HTR-8/SVneo (cell line): Measurements from ENCODE around the gene PHACTR1.

Experiments
- DNase-seq: peaks from one replicate; pipeline ENCODE4 v3.0.0; 2011; ENCODE audit warnings: low spot score, mixed read lengths; ENCODE audit not compliant: insufficient read length
- FAIRE-seq: peaks from 2 replicates; lab custom pipeline; 2011; peaks lifted over from hg19 to GRCh38; lab: Jason Lieb, UNC

The PHACTR1 gene

GRCh38 chr6:13080462-13081188 lies 364.1 kb downstream of the PHACTR1 start:
- no peak for DNase-seq
- FAIRE-seq, result no peak

- FAIRE-seq, result no peak
- DNase-seq, result no peak
These were observed 364.6 kb downstream of the PHACTR1 start for GRCh38 chr6:13081189-13081563.

- FAIRE-seq (no peak), DNase-seq (no peak)
These were observed 372.9 kb downstream of the PHACTR1 start for GRCh38 chr6:13089296-13089994.

- FAIRE-seq, result no peak
- DNase-seq, result no peak
These were observed 374.6 kb downstream of the PHACTR1 start for GRCh38 chr6:13091192-13091591.

DNA sequence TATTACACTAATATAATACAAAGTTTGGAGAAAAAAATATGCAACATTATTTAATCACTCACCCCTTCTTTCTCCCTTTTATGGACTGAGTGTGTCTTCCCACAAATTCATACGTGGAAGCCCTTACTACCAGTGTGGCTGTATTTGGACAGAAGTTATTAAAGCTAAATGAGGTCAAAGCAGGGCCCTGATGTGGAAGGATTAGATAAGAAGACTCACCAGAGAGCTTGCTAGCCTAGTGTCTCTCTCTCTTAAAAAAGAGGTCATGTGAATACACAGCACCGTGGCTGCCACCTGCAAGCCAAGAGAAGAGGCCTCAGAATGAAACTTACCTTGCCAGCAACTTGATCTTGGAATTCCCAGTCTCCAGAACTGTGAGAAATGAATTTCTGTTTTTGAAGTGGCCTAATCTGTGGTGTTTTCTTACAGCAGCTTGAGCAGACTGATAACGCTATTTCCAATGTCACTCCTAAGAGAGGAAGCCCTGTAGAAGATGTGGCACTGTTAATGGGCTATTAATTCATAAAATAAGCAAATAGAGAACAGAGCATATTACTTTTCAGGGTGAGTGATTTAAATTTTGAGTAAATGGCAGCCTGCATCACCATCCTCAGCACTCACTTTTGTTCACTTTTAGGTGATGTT lies 378.3 kb downstream of the PHACTR1 start:
- FAIRE-seq, result no peak
- DNase-seq, result no peak

GRCh38 chr6:13096084-13096483 lies 379.5 kb downstream of the PHACTR1 start:
- no peak for DNase-seq
- FAIRE-seq, result no peak

GRCh38 chr6:13097454-13097853 lies 380.9 kb downstream of the PHACTR1 start:
- FAIRE-seq (no peak), DNase-seq (no peak)

DNA sequence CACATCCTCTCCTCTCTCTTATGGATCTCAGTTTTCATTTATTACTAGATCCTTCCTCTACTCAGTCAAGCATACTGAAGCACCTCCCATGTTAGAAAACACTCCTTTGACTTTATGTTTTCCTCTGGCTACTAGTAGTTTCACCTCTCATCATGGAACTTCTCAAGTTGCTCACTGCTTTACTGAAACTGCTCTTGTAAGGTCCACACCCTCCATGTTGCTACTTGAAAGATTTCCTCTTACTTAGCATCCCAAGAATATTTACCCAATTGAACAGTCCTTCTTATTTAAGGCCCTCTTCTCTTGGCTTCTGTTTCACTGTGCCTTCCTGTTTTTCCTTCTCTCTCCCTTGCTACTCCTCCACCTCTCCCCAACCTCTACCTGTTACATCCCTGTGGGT lies 381.4 kb downstream of the PHACTR1 start:
- no peak for DNase-seq
- no peak for FAIRE-seq

DNA sequence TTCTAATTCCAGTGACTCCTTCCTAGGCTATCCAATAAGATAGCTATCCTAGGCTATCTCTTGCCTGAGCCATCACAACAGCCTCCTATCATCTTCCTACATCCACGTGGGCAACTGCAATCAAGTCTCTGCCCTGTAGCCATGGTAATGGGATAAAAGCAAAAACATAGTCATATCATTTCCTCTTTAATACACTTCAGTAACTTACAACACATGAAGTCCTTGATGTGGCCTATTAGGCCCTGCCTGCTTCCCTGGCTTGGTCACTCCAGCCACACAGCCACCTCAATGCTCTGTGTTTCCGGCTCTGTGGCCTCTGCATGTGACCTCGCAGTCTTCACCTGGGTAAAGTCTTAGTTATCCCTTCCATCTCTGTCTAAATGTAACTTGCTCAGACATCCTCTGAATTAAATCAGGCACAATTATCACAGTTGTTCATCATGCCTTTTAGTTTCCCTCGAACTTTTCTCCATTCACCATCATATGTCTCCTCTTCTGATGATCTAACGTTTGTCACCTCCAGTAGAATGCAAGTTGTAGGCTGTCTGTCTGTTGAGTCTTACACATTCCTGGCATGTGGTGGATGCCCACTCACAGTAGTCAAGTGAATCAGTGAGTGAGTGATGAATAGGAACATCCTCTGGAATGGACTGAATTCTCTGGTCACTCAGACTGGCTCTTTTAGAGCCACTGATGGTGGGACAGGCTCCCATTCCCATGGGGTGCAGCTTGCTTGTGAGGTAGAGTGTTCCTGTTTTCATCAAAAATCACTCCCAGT lies 382.4 kb downstream of the PHACTR1 start:
- DNase-seq (no peak), FAIRE-seq (no peak)

DNA sequence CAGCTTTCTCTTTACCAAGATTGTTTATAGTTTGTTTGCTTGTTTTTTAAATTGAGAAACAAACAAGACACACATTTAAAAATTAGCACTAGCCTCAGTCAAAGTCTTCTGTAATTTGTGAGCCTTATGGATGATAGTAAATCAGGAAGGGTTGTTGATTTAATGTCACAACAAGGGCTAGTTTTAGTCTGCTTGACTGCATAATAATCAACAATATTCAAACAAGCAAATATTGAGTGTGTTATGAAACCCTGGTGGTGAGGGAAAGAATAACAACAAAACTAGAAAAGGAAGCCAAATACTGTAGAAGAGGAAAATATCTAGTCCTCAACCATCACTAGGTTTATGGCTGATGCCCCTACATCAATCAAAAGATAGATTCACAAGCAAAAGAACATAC lies 383.2 kb downstream of the PHACTR1 start:
- no peak for DNase-seq
- no peak for FAIRE-seq

DNA sequence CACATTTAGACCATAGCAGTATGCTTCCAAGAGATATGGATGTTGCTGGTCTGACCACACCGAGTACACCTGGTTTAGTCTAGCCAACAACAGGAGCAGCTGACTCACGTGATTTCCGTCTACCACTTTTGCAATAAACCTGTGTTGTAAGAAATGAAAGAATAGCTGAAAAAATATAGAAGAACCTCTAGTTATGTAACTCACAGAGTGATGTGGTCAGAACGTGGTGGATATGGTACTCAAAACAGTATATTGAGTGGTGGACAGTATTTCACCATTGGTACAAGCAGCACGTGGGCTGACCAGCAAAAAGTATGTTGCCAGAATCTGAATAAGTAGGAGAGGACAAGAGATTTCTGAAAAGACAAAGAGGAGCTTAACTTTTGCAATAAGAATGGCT lies 384.8 kb downstream of the PHACTR1 start:
- no peak for DNase-seq
- no peak for FAIRE-seq

GRCh38 chr6:13101985-13102384 lies 385.4 kb downstream of the PHACTR1 start:
- DNase-seq (no peak), FAIRE-seq (no peak)

DNA sequence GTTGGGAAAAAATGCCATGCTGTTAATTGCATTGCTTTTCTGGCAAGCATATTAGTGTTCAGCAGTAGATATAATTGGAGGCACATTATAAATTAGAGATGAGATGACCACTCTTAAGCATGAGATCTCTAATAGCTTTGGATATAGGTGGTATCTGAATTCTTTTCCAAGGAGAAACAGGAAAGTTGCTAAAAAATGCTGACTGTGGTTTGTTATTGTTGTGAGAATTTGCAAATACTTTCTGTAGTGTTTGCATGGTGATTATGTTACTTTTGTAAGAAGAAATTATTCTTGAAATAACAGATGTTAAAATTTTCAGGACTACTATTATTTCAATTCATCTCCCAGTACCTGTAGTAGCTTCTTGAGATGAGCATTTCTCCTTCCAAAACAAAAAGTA lies 386.6 kb downstream of the PHACTR1 start:
- FAIRE-seq, result no peak
- no peak for DNase-seq

DNA sequence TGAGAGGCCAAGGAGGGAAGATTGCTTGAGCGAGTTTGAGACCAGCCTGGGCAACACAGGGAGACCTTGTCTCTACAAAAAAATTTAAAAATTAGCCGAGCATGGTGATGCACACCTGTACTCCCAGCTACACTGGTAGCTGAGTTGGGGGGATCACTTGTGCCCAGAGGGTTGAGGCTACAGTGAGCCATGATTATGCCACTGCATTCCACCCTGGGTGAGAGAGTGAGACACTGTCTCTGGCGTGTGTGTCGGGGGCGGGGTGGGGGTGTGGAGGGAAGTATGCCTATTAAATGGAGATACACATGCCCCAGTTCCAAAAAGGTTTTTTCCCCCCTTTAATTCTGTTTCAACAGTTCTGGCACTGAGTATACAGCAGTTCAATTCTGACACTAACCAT lies 388.6 kb downstream of the PHACTR1 start:
- FAIRE-seq (no peak), DNase-seq (no peak)

DNA sequence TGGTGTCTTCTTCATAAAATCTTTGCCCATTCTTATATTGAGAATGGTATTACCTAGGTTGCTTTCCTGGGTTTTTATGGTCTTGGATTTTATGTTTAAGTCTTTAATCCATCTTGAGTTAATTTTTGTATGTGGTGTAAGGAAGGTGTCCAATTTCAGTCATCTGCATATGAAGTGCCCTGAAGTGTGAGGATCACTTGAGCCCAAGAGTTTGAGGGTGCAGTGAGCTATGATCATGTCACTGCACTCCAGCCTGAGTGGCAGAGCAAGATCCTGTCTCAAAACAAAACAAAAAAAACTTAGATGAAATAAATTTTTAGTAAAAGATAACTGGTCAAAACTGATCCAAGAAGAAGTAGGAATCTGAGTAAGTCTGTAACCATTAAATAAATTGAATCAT lies 396.4 kb downstream of the PHACTR1 start:
- DNase-seq (no peak), FAIRE-seq (no peak)

DNA sequence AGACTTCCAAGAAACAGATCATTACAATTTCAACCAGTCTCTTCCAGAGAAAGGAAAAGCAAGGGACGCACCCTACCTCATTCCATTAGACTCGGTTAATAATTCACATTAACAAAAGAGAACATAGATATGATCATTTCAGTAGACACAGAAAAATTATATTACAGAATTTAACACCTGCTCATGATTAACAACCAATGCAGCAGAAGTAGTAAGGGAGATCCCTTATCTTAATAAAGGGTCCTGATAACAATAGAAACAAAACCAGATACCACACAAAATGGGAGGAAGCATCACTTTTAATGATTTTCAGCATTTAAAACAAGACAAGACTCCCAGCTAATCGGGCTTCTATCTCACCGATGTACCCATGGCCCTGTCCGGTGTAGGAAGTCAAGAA lies 396.8 kb downstream of the PHACTR1 start:
- no peak for DNase-seq
- FAIRE-seq, result no peak

DNA sequence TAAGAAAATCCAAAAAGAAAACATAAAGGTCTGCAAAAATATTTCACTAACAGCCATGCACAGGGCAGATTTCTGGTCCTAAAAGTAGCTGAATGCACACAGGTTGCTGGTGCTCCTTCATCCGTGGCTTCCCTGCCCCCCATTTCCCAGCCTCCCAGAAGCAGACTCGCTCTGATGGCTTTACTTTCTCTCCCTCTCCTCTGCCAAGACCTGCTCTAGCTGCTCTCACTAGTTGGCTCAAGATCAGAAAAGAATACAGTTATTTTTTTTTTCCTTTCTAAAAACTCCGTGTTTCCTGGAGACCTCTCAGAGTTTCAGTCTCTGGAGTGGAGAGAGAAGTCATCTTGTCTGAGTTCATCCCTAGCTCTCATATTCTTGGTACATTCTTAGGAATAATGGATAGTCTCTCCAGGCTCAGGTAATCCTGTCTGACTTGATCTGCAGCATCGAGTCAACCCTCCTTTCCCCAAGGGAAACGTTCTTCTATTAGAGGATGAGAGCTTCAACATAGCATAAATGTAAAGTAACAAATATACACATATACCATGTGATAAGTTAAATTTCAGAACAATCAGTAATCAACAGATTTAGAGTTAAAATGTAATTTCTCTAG lies 397.5 kb downstream of the PHACTR1 start:
- no peak for FAIRE-seq
- DNase-seq, result no peak

GRCh38 chr6:13116155-13116554 lies 399.6 kb downstream of the PHACTR1 start:
- no peak for DNase-seq
- FAIRE-seq, result no peak

- DNase-seq (no peak), FAIRE-seq (no peak)
These were observed 401.0 kb downstream of the PHACTR1 start for GRCh38 chr6:13117570-13117969.

DNA sequence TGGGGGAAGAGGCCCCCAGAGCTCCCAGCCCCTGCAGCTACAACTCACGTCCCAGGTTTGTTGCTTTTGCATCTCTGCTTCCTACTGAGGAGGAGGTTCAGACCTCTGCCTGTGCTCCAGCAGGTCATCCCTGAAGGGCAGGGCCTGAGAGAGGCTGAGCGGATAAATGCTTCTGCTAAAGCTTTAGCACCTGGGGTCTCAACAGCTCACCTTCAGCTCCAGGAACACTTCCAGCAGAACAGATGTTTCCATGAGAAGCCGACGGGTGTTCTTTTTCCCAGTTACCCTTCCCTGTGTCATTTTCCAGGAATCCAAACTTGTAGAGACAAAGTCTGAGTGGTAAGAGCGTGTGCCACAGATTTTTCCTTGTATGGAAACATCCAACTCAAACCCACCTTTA lies 403.0 kb downstream of the PHACTR1 start:
- DNase-seq, result no peak
- FAIRE-seq, result no peak
